Measurements from ENCODE around the gene RSPH6A. TPM values are rescaled to one million over a fixed set of nuclear protein-coding genes. Genes with fewer than 3 reads are reported as not detected.

Gene RSPH6A
- total and polyA plus RNA-seq, 2 of the 13 experiments (the other 11 are each of a cell fraction or from before 2014, with no cell fraction given): 0.07 TPM; not detected in 1

DNA sequence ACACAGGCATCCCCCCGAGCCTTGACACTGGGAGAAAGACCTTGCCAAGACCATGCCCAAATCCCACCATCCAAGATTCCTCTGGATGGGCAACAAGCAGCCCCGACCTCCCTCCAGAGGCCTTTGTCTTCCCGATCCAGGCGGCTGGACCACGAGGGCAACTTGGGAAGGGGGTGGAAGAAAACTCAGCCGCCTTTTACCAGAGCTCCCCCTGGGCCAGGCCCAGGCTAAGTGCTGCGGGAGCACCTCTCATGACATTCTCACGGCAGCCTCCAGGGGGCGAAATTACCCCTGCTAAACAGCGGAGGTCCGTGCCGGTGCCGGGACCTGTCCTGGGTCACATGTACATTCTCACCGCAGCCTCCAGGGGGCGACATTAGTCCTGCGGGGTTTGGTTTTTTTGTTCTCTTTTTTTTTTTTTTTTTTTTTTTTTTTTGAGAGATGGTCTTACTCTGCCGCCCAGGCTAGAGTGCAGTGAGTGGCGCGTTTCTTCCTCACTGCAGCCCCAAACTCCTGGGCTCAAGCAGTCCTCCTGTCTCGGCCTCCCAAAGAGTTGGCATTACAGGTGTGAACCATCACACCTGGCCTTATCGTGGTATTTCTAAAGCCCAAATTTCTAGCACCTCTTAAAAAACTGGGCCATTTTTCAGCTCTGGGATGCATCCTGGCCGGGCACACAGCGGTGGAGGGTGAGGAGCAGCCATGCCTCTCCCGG, 2.1 kb upstream of the RSPH6A start (continued):
- TF ChIP-seq TBX2 (CRISPR knock-in tag; IDR thresholded peaks at IDR 0.05; ENCODE audit: borderline replicate concordance) (peak; percentile 29; the same call in 1 of the 2 replicates), TSC22D2 (CRISPR knock-in tag; IDR thresholded peaks at IDR 0.05; ENCODE audit: borderline replicate concordance) (peak; percentile 64; the same call in 1 of the 2 replicates), TEAD3 (CRISPR knock-in tag; optimal IDR thresholded peaks at IDR 0.05; ENCODE audit: borderline replicate concordance) (peak; percentile 78), TAF15 (IDR thresholded peaks at IDR 0.05; ENCODE audit: low read depth, low read length, poor library complexity, severe bottlenecking) (peak; percentile 53), LCORL (IDR thresholded peaks at IDR 0.05) (no peak), LCORL (CRISPR knock-in tag; IDR thresholded peaks at IDR 0.05) (peak; percentile 72), YY1 (IDR thresholded peaks at IDR 0.05; ENCODE audit: insufficient read depth, insufficient replicate concordance, low read depth, low read length) (peak; percentile 63), KAT8 (CRISPR knock-in tag; IDR thresholded peaks at IDR 0.05) (0 out of 2 replicates have a peak, but pooled peaks have one; percentile 35), SOX6 (IDR thresholded peaks at IDR 0.05) (no peak), SOX6 (CRISPR knock-in tag; IDR thresholded peaks at IDR 0.05) (peak; percentile 44), STAG1 (CRISPR knock-in tag; IDR thresholded peaks at IDR 0.05) (peak; percentile 88)
- TF ChIP-seq, protein P1, sequence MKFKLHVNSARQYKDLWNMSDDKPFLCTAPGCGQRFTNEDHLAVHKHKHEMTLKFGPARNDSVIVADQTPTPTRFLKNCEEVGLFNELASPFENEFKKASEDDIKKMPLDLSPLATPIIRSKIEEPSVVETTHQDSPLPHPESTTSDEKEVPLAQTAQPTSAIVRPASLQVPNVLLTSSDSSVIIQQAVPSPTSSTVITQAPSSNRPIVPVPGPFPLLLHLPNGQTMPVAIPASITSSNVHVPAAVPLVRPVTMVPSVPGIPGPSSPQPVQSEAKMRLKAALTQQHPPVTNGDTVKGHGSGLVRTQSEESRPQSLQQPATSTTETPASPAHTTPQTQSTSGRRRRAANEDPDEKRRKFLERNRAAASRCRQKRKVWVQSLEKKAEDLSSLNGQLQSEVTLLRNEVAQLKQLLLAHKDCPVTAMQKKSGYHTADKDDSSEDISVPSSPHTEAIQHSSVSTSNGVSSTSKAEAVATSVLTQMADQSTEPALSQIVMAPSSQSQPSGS (CRISPR knock-in tag; IDR thresholded peaks at IDR 0.05): no peak
- TF ChIP-seq, protein P2, sequence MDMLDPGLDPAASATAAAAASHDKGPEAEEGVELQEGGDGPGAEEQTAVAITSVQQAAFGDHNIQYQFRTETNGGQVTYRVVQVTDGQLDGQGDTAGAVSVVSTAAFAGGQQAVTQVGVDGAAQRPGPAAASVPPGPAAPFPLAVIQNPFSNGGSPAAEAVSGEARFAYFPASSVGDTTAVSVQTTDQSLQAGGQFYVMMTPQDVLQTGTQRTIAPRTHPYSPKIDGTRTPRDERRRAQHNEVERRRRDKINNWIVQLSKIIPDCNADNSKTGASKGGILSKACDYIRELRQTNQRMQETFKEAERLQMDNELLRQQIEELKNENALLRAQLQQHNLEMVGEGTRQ (IDR thresholded peaks at IDR 0.05; ENCODE audit: low read depth, low read length): no peak
- TF ChIP-seq, protein P2 (CRISPR knock-in tag; IDR thresholded peaks at IDR 0.05; ENCODE audit: borderline replicate concordance): 0 out of 2 replicates have a peak, but pooled peaks have one; percentile 71
- TF ChIP-seq, protein P3, sequence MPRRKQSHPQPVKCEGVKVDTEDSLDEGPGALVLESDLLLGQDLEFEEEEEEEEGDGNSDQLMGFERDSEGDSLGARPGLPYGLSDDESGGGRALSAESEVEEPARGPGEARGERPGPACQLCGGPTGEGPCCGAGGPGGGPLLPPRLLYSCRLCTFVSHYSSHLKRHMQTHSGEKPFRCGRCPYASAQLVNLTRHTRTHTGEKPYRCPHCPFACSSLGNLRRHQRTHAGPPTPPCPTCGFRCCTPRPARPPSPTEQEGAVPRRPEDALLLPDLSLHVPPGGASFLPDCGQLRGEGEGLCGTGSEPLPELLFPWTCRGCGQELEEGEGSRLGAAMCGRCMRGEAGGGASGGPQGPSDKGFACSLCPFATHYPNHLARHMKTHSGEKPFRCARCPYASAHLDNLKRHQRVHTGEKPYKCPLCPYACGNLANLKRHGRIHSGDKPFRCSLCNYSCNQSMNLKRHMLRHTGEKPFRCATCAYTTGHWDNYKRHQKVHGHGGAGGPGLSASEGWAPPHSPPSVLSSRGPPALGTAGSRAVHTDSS (CRISPR knock-in tag; conservative IDR thresholded peaks at IDR 0.05): no peak
- TF ChIP-seq, protein P4, sequence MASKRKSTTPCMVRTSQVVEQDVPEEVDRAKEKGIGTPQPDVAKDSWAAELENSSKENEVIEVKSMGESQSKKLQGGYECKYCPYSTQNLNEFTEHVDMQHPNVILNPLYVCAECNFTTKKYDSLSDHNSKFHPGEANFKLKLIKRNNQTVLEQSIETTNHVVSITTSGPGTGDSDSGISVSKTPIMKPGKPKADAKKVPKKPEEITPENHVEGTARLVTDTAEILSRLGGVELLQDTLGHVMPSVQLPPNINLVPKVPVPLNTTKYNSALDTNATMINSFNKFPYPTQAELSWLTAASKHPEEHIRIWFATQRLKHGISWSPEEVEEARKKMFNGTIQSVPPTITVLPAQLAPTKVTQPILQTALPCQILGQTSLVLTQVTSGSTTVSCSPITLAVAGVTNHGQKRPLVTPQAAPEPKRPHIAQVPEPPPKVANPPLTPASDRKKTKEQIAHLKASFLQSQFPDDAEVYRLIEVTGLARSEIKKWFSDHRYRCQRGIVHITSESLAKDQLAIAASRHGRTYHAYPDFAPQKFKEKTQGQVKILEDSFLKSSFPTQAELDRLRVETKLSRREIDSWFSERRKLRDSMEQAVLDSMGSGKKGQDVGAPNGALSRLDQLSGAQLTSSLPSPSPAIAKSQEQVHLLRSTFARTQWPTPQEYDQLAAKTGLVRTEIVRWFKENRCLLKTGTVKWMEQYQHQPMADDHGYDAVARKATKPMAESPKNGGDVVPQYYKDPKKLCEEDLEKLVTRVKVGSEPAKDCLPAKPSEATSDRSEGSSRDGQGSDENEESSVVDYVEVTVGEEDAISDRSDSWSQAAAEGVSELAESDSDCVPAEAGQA (IDR thresholded peaks at IDR 0.05; ENCODE audit: low read depth): no peak
- TF ChIP-seq, protein P4 (CRISPR knock-in tag; IDR thresholded peaks at IDR 0.05; ENCODE audit: borderline replicate concordance): no peak

Measured in HepG2 (cell line).